GM18909 (cell line): ENCODE data around the gene ANXA6.
"Not testable (repeated sequence)": the region's sequence is repeated elsewhere in the genome, so short reads cannot be mapped to it uniquely, and the experiment has no call there.

Source experiments
- ATAC-seq: cut with Tn5 transposase; IDR thresholded peaks from one replicate; pipeline ENCODE4 v1.9.1; 2021; ENCODE audit warnings: mild to moderate bottlenecking; ENCODE audit not compliant: unreplicated experiment, poor library complexity

Gene ANXA6

DNA sequence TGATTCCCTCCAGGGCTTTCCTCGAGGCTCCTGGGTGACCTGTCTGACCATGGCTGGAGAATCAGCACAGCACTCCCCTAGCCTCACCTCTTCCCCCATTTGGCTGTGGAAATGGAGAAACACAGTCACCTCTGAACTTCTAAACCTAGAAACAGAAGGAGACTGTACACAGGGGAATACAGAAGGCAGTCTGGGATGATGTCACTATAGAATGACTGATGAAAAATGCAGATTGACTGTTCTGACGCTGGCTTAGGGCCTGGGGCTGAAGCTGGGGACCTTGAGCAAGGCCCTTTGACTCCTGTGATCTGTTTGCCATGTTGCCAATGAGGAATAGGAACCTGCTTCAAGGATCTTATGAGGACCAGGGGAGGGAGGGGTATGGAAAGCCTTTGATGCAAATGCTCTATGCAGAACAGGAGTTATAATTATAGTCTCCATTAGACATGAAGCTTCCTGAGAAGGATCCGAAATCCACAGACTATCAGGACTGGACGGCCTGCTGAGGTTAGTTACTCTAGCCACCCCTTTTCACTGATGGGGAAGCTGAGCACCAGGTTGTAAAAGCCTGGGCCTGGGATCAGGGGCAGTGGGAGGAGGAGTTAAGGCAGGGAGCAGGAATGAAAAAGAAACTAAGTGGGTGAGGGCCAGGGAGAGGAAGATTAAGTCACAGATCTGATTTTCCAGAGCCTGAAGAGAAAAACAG lies 24.4 kb upstream of the ANXA6 start:
- ATAC-seq: no peak

DNA sequence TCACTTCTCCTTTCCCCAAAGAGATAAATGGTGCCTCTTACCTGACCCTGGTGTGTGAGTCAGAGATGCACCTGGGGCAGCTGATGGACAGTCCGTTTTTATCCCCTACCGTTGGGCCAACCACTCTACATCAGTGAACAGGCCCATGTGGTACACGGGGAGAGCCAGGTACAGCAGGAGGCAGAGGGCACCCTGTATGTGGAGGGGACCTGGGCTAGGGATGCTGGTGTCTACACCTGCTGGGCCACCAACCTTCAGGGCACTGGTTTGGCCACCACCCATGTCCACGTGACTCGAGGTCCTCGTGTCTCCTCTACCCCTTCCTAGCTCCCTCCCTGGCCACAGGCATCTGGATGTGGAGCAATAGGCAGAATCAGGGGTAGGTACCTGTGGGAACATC lies 22.7 kb upstream of the ANXA6 start:
- ATAC-seq: no peak

DNA sequence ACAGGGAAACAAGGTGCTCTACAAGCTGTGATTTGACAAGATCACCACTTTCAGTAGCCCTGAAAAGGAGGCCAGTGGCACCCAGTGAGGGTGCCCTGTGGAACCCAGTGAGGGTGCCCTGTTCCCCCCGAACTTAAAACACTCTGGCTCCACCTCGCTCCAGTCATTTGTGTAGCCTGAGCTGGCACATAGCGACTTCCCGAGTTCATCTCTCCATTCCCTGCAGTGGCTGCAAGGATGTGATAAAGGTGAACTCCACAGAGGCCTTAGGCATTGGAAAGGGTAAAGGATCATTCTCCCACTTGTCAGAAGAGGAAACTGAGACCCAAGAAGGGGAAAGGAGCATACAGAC lies 21.9 kb upstream of the ANXA6 start:
- ATAC-seq: no peak

DNA sequence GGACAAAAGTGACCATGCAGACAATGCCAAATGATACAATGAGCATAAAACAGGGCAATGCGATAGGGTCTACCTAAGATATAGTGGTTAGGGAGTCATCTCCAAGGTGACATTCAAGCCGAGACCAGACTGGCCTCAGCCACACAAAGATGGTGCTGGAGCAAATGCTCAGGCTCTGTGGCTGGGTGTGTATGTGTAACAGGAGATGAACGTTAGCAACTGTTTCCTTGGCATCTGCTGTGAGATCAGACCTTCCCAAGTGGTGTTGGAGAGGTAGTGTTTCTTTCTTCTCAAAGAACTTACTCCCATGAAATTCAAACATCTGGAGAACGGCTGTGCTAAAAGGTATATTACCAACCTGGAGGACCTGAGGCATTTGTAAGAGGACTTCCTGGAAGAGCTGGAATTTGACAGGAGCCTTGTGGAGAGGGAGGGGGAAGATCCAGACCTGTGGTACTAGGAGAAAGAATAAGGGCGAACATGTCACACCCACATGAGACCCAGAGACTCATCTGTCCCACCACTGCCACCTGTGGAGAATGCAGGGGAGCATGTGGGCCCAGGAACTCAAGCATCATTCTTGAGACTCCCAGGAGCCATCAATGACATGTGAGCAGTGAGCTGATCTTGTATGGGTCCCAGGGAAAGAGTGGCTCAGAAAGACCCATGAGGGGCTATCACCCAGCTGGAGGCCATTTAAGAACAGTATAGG lies 21.4 kb upstream of the ANXA6 start:
- ATAC-seq: no peak

DNA sequence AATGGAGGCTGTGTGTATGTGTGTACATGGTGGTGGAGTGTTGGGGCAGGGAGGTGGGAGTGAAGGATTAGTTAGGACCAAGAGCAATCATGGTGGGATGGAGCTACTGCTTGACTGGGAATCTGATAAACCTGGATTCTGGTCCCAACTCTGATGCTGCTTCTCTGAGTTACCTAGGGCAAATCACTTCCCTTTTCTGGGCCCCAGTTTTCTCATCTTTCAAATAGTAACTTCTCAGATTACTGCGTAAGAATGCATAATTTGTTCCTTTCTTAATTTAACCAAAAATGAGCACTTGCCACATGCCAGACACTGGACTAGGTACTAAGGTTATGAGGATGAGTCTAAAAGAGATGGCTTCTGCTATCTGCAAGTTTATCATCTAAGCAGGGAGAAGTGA lies 20.8 kb upstream of the ANXA6 start:
- no peak for ATAC-seq

DNA sequence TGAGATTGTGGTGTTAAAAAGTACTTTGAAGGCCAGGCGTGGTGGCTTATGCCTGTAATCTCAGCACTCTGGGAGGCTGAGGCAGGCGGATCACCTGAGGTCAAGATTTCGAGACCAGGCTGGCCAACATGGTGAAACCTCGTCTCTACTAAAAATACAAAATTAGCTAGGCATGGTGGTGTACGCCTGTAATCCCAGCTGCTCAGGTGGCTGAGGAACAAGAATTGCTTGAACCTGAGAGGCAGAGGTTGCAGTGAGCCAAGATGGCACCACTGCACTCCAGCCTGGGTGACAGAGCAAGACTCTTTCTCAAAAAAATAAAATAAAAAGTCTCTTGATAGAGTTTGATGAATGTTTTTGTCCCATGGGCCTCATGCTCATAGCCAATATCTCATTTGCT lies 18.7 kb upstream of the ANXA6 start:
- ATAC-seq: not testable (repeated sequence)

DNA sequence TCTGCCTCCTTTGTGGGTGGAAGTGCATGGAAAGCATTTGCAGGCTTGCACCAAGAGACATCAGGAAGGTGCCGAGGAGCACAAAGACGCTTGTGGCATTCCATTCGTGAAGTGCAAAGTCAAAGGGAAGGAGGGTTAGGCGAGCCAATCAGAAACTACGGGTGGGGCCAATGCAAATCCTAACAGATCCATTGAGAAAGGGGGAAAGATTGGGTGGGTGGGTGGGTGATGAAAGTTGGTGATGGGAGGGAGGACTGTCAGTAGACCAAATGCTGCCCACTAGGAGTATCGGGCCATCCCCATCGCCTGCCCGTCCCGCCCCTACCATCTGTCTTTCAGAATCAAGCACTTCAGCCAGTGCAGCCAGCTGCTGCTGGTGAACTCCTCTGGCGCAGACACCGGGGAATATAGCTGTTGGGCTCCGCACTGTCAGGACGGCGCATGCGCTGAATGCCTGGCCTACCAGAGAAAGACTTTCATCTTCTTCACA lies 17.1 kb upstream of the ANXA6 start:
- ATAC-seq: no peak

DNA sequence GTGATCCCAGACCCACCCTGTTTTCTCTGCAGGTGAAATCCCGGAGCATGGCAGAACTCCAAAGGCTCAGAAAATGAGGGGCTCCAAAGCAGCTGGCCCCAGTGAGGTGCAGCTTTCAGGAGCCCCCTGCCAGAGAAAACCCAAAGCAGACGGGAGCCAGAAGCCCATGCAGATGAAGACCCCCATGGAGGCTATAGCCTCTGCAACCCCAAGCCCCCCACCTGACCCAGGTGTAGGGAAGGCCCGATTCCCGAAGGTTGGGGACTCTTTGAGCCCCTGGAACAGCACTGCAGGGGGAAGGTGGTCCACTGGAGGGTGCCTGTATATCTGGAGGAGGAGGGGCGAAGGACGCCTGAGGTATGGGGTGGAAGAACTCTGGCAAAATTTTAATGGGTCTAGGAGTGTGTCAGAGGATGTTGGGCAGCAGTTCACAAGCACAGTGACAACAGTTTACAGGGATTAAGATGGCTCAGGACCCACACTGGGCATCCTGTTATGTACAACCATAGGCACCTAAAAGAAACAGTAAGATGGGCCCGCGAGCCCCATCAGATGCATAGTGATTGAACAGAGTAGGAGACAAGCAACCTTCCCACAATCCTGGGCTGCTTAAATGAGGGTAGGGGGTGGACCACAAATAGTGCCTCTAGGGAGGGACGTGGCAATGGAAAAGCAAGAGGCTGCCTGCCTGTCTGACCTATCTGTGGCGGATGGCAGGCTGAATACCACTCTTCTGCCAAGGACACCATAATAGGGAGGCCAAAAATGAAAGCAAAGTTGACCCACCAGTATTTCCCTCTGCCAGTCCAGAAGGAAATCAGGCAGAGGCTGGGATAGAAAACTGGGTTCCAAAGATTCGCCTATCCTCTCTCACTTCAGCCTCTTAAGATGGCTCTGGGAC lies 16.4 kb upstream of the ANXA6 start:
- no peak for ATAC-seq

DNA sequence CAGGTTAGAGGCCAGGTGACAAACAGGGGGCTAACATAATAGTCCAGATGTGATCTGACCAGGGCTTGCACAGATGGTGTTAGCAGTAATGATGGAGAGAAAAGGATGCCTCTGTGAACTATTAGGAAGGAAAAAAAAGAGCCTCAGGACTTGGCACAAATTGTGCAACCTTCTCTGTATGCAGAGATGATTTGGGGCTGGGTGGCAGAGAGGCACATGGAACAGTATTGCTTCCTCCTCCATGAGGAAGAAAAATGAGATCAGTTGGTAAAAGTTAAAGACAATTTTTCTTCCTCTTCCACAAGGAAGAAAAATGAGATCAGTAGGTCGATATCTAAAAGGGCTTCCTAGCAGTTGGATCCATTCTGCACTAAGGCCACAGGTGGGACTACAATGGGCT lies 13.9 kb upstream of the ANXA6 start:
- ATAC-seq: no peak

DNA sequence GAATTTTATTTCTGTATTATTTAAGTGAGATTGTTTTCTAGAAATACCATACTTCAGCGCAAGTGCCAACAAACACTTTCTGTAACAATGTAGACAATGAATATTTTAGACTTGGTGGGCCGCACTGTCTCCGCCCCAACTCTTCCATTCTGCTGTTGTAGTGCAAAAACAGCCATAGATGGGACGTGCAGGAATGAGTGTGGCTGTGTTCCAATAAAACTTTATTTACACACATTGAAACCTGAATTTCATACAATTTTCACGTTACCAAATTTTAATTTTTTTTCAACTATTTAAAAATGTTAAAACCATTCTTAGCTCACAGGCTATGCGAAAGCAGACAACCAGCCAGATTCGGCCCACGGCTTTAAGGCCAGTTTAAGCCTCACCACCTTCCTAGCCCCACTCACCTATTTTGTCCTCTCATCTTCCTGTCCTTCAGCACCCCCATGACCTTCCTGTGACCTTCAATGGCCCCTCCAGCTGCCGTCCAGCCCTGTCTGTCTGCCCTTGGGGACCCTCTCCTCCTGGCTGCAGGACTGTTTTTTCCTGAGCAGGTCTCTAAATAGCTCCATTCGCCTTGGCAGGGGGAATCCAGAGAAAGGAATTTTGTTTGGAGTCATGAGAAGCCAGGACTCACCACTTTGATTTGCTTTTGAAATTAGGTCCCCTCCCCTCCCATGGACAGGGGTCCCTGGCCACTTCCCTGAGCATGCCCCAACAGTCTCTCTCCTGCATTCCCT lies 11.2 kb upstream of the ANXA6 start:
- no peak for ATAC-seq

DNA sequence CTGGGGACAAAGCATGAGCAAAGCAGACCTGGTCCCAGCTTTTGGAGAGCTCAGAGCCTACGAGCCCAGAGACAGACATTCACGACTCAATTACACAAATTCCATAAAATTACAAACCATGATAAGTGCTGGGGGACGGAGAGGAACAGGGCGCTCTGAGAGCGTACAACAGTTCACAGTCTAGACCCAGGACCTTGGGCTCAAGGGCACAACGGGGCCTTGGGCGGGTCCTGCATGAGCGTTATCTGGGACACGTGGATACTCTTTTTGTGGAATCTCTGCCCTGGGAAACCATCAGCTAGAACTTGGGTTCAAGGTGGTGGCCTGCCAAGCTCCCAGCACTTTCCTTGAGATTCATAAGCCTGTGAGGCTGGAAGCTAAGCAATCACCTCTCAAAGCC lies 9.4 kb upstream of the ANXA6 start:
- ATAC-seq: no peak

DNA sequence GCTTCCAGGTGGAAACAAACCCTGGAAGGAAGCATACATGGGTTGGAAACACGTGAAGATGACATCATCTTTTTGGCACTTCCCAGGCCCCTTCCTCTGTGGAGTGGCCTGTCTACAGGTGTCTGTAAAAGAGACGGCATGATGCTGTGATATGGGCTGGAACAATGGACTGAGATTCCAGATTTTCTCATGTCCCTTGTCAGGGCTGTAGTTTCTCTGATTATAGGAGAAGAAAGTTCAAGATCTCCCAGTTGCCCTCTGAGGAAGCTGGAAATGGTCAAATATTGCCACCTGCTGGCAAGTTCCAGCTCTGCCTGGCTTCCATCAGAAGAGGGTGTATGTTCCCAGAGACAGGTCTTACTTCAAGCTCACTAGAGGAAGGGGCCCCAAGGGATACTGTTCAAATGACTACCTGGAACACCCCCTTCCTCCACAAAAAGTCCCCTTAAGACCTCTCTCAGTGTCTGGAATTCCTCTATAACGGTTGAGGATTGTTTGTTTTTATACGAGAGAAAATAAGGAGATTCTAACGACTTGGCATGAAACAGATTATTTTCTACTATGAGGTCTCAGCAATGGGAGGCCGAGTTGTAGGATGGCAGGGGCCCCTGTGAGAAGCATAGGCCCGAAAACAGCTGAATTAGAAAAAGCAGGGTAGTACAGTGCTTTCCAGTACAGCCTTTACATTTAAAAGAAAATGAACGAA lies 7.3 kb upstream of the ANXA6 start:
- ATAC-seq: peak; percentile 90

DNA sequence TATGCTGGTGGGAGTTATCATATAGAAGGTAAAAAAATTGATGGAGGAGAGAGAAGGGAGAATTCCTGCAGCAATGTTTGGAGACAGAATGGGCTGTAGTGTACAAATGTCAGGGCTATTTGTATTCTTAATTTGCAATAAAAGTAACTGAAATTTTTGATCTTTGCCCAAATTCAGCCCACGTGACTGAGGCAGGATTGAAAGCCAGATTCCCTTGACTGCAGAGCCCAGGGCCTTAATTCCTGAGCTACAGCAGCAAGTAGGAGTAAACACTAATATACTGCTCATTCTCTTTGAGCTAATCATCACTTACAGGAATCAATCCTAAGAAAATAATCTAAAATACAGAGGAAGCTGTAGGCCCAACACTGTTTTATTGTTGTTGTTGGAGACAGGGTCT lies 5.2 kb upstream of the ANXA6 start:
- ATAC-seq: no peak

DNA sequence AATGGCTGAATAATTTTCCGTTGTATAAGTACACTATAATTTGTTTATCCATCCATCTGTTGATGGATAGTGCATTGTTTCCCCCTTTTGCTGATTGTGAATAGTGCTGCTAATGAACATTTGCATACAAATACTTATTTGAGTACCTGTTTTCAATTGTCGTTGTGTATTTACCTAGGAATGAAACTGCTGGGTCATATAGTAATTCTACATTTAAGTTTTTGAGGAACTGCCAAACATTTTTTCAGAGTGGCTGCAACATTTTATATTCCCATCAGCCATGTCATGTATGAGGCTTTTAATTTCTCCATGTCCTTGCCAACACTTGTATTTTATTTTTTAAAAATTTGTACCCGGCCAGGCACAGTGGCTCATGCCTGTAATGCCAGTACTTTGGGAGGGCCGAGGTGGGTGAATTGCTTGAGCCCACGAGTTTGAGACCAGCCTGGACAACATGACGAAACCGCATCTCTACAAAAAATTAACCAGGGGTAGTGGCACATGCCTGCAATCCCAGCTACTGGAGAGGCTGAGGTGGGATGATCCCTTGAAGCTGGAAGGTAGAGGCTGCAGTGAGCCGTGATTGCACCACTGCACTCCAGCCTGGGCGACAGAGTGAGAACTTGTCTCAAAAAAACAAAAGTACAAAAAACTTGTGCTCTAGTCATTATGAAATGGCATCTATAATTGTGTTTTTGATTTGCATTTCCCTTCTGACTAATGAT lies 2.2 kb upstream of the ANXA6 start:
- no peak for ATAC-seq

DNA sequence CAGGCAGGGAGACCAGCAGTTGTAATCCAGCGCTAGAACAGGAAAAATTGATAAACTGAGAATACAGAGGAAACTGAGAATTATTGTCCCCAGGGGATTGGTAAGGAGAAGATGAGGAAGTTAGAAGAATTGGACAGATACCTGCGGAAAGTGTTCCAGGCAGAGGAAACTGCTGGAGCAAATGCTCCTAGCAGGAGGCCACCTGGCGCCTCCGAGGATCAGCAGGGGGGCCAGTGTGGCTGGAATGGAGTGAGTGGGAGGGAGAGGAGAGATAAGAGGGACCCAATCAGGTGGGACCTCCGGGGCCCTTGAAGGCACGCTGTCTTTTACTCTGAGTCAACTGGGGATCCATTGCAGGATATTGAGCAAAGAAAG lies 695 bp upstream of the ANXA6 start:
- ATAC-seq: no peak

DNA sequence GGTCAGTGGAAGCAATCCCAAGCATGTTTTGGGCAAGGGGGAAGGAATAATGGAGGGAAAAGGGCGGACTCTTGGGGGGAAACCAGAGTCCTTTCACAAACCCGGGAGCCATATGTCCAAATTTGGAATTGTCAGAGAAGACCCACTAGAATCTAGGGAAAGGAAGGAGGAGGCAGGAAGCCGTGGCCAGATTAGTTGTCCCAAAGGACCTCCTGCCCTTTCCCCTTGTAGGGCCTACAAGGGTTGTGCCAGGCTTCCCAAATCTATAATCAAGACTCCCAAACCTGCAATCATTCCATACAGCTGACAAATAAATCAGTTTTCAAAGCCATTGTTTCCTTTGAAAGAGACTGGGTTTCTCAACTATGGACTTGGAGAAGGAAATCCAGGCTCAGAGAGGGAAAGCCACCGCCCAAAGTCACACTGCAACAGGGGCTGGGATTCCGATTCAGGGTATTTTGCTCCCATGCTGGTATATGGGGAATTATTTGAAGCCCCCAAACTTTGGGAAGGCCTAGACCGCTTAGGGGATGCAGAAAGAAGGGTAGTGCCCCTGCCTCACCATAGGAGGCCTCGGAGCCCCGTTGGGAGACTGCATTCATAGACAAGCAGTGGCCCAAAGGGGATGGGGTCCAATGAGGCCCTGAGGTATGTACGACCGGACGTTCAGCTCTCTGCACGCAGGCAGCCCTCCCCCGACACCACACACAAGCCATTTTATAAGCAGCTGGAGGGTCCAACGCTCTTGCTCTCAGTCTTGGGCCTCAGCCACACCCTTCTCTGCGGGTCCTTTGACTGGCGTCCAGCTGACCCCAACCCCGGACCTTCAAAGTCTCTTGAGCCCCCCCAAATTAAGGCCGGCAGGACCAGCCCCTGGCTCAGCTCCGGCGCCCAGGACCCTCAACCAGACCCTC lies 815 bp downstream of the ANXA6 start:
- ATAC-seq: no peak

DNA sequence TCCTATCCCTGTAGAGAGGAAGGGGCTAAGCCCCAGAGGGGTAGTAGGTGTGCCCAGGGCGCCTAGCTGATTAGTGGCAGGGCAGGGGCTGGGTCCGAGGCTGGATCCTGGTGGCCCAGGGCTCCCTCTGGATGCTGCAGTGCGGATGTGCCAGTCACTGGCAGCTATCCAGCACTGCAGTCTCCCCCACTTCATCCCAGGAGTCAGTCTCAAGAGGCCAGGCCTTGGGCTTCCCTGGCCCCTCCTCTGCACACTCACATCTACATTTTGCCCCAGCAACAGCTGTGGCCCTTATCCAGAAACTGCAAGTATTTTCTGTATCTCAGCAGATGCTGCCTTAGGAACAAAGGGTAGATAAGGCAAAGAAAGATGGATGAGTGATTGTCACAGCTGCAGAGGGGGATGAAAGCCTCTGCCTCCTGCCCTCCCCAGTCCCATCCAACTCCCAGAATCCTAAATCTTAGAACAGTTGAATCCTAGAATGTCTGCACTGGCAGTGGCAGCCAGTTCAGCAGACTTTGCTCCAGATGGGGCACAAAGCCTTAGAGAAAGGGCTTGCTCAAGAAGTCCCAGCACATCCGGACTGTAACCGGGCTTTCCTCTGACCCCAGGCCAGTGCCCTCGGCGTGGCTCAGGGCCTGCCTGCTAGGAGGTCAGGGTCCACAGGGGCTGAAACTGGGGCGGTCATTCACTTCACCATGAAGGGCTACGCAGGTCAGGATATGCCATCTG lies 1.6 kb downstream of the ANXA6 start:
- peak; percentile 34 for ATAC-seq
